Measurements from ENCODE around the gene GAB4. TPM values are rescaled to one million over a fixed set of nuclear protein-coding genes. Genes with fewer than 3 reads are reported as not detected.

GAB4 gene
- total RNA-seq, 4 donors from 2014 or later: 0.14 TPM; not detected in 3

DNA sequence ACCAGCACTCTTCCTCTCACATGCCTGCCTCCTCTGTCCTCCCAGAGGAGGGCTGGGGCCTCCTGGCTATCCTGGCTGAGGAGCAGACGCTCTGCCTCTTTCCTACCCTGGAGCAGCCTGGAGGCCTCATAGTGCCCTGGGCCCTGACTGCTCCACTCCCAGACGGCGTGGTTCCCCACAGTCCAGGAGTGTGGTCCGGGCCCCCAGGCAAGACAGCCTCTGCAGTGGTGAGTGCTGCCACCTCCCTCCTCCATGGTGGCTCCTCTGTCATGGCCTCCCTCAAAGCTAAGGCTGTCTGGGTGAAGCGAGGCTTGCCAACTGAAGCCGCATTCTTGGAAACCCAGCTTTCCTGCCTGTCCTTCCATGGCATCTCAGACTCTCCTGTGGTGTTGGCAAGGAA is 19.8 kb downstream of the GAB4 start:
- DNase-seq: no peak
- Histone ChIP-seq H3K4me3 (no peak overlapping the region), H3K27ac (no peak overlapping the region), H3K36me3 (no peaks in the 10 kb centered on the region), H3K4me1 (no peaks in the 10 kb centered on the region), H3K27me3 (no peaks in the 10 kb centered on the region), H3K9me3 (no peaks in the 10 kb centered on the region)
- TF ChIP-seq POLR2A (IDR thresholded peaks at IDR 0.05): no peak
- TF ChIP-seq, protein P1, sequence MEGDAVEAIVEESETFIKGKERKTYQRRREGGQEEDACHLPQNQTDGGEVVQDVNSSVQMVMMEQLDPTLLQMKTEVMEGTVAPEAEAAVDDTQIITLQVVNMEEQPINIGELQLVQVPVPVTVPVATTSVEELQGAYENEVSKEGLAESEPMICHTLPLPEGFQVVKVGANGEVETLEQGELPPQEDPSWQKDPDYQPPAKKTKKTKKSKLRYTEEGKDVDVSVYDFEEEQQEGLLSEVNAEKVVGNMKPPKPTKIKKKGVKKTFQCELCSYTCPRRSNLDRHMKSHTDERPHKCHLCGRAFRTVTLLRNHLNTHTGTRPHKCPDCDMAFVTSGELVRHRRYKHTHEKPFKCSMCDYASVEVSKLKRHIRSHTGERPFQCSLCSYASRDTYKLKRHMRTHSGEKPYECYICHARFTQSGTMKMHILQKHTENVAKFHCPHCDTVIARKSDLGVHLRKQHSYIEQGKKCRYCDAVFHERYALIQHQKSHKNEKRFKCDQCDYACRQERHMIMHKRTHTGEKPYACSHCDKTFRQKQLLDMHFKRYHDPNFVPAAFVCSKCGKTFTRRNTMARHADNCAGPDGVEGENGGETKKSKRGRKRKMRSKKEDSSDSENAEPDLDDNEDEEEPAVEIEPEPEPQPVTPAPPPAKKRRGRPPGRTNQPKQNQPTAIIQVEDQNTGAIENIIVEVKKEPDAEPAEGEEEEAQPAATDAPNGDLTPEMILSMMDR (IDR thresholded peaks at IDR 0.05): no peak
- intact Hi-C loops (cut with DNase I; ENCODE audit: low total_unique reads): no loop called here

- no peaks in the 10 kb centered on the region for H3K4me1 ChIP-seq
- H3K27me3 ChIP-seq: no peaks in the 10 kb centered on the region
- no peak for DNase-seq
- H3K27ac ChIP-seq: no peak overlapping the region
- no peaks in the 10 kb centered on the region for H3K9me3 ChIP-seq
- intact Hi-C loops (cut with DNase I; ENCODE audit: low total_unique reads): no loop called here
- H3K36me3 ChIP-seq: no peaks in the 10 kb centered on the region
- H3K4me3 ChIP-seq: no peak overlapping the region
- TF ChIP-seq, protein P1 (IDR thresholded peaks at IDR 0.05): no peak
- TF ChIP-seq POLR2A (IDR thresholded peaks at IDR 0.05): no peak
Observed at GRCh38 chr22:16987822-16988221, 20.2 kb downstream of the GAB4 start.

GRCh38 chr22:16975155-16975885 is 32.7 kb downstream of the GAB4 start:
- H3K4me3 ChIP-seq: no peak overlapping the region
- no peaks in the 10 kb centered on the region for H3K9me3 ChIP-seq
- H3K27me3 ChIP-seq: no peaks in the 10 kb centered on the region
- TF ChIP-seq, protein P1 (IDR thresholded peaks at IDR 0.05): no peak
- TF ChIP-seq POLR2A (IDR thresholded peaks at IDR 0.05): no peak
- intact Hi-C loops (cut with DNase I; ENCODE audit: low total_unique reads): no loop called here
- H3K27ac ChIP-seq: no peak overlapping the region
- H3K4me1 ChIP-seq: no peaks in the 10 kb centered on the region
- no peaks in the 10 kb centered on the region for H3K36me3 ChIP-seq
- no peak for DNase-seq

DNA sequence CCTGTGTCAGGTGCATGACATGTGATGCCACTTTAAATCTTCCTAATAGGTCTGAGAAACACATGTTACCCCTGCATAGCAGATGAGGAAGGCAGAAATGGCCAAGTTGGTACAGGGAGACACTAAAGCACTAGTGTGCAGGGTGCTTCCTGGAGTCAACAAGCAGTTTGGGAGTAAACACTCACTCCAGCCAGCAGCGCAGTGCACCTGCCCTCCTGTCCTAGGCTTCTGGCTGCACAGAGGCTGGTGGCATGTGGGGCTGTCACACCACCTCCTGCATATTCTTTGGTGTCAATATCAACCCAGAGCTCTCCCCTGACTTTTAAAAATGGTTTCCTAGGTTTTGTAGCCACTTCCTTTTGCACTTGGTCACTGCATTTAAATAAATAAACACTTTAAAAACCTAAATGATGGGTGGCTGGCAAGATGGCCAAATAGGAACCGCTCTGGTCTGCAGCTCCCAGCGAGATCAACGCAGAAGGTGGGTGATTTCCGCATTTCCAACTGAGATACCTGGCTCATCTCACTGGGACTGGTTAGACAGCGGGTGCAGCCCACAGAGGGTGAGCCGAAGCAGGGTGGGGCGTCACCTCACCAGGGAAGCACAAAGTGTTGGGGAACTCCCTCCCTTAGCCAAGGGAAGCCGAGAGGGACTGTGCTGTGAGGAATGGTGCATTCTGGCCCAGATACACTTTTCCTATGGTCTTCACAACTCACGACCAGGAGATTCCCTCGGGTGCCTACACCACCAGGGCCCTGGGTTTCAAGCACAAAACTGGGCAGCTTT is 33.5 kb downstream of the GAB4 start:
- DNase-seq: no peak
- no peak for TF ChIP-seq POLR2A (IDR thresholded peaks at IDR 0.05)
- TF ChIP-seq, protein P1 (IDR thresholded peaks at IDR 0.05): no peak

More for the DNA sequence above, 33.5 kb downstream of the GAB4 start:
- H3K27ac ChIP-seq: no peak overlapping the region
- no peaks in the 10 kb centered on the region for H3K27me3 ChIP-seq
- no peaks in the 10 kb centered on the region for H3K9me3 ChIP-seq
- no peaks in the 10 kb centered on the region for H3K4me1 ChIP-seq
- intact Hi-C loops (cut with DNase I; ENCODE audit: low total_unique reads): no loop called here
- H3K36me3 ChIP-seq: no peaks in the 10 kb centered on the region
- no peak overlapping the region for H3K4me3 ChIP-seq

All from uterus (tissue), 4 donors.